Dedifferentiated amniotic fluid mesenchymal stem cell (primary cell): ENCODE results near the gene ARMC5.
"Not testable (repeated sequence)": the region's sequence is repeated elsewhere in the genome, so short reads cannot be mapped to it uniquely, and the experiment has no call there.

Experiments used
- DNase-seq: peaks from one replicate; pipeline ENCODE4 v3.0.0-alpha.2; 2016; ENCODE audit errors: extremely low spot score

The ARMC5 gene

GRCh38 chr16:31496670-31497069 lies 37.4 kb downstream of the ARMC5 start:
- DNase-seq: no peak

DNA sequence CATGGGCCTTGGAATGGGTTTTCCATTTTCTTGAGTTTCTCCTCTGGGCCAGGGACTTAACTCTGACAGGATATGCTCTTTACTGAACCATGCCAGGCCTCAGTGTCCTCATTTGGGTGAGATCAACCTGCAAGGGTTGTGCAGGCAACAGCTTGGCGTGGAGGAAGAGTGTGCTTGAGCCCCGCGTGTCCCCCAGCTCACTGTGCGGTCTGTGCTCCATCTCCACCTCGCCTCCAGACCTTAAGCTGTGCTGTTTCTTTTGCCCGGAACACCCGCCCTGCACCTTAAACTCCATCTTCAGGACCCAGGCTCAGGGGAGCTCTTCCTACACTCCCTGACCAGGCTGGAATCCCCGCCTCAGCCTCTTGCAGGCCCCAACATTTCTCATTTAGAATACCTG lies 39.2 kb downstream of the ARMC5 start:
- no peak for DNase-seq

DNA sequence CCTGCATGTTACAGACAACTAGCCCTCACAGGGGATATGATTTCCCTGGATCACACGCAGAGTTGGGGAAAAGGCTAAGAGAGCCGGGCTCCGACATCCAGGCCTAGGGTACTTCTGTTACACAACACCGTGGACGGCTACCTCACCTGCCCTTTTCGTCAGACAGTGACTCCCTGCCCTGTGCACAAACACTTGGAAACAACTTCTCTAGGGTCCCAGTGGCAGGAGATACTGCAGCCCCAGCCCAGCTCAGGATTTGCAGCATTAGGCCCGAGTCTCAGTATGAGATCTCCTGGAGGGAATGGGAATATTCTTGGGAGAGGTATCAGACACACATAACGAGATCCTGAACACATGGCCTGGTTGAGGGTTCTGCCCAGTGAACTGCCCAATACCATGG lies 40.6 kb downstream of the ARMC5 start:
- DNase-seq: no peak

GRCh38 chr16:31501226-31501965 lies 42.1 kb downstream of the ARMC5 start:
- DNase-seq: no peak

DNA sequence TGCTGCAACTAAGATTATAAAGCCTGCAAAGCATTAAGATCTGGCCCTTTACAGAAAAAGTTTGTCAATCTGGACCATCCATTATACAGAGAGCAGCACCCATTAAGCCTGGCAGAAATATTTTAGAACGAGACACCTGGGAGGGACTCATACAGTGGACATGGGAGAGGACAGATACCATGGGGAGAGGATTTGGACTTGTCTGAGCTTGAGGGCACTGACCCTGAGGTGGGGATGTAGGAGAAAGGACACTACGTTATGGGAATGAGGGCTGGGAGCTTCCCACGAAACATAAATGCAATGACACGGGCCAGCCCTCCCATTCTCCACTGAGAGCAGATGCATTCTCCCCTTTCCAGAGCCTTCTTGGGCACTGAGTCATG lies 42.7 kb downstream of the ARMC5 start:
- DNase-seq: no peak

GRCh38 chr16:31502981-31503380 lies 43.7 kb downstream of the ARMC5 start:
- DNase-seq: peak; percentile 23

- not testable (repeated sequence) for DNase-seq
These were observed 44.3 kb downstream of the ARMC5 start for GRCh38 chr16:31503555-31503954.

- no peak for DNase-seq
These were observed 44.9 kb downstream of the ARMC5 start for GRCh38 chr16:31504159-31504558.

- DNase-seq: no peak
These were observed 46.2 kb downstream of the ARMC5 start for GRCh38 chr16:31505483-31505882.

DNA sequence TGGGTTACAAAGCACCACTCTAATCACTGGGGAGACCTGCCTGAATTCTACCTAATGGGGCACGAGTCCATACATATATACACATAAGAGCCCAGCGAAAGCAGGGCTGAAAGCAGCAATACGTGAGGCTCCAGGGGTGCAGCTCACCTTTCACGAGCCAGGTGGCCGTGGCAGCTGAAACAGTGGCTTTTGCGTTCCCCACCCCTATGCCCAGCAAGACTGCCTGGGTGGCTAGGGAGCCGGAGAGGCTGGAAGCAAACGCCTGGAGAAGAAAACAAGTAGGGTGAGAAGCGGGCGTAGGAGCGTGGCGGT lies 48.3 kb downstream of the ARMC5 start:
- DNase-seq: no peak

DNA sequence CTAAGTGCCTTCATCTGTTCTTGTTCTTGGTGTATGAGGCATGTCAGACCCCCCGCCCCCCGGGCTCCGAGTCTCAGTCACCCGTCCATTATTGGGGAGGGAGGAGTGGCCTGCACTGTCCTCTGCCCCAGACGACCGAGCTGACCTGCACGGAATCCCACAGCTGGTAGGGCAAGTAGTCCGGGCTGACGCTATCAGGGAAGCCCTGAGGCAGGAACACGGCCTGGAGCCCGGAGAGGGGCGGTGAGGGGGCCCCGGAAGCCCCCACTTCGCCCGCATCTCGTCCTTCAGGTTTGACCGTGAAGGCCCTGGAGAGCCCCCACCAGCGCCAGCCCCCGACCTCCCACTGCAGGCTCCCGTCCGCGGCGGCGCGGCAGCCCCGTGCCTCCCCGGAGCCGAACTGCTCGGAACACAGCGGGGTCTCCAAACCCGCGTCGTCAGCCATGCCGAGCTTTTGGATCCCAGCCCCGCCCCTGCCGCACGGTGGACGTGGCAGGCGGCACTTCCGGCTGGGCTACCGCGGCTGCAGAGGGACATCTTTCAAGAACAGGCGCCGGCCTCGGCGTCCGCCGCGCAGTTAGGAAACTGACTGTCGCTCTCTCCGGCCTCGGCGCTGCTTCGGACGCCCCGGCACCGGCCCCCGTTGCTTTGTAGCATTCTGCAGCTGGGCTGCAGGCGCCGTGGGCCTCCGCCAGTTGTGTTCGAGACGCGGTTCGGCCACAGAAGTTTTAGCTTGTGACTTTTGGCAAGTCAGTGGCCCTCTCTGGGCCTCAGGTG lies 48.8 kb downstream of the ARMC5 start, which contains the start of gene RUSF1:
Gene RUSF1 (minus strand): TSS at position 463 of the 777 bp plus-strand sequence. CDS start 18 bp downstream, at position 445.
- peak; percentile 76 for DNase-seq

DNA sequence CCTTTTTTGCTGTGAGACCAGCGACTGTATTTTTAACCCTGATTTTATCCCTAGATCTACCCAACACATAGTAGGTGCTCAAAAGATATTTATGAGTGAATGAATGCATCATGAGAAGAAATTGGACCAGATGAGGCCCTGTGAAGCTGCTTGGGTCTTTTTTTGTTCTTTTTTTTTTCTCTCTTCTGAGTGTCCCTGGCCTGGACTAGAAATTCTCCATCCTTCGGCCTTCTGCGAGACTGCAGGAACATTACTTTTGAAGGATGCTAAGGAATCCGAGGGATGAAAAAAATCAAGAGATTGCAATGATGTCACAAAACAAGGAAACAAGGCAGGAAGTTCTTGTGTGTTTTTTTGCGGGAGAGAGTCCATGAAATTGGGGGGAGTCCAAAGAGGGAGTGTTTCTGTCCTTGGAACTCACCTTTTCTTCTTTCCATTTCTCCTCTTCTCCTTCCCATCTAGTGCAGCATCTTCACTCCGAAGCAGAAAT lies 49.5 kb downstream of the ARMC5 start:
- peak; percentile 21 for DNase-seq

GRCh38 chr16:31513126-31513525 lies 53.8 kb downstream of the ARMC5 start:
- DNase-seq: peak; percentile 83

DNA sequence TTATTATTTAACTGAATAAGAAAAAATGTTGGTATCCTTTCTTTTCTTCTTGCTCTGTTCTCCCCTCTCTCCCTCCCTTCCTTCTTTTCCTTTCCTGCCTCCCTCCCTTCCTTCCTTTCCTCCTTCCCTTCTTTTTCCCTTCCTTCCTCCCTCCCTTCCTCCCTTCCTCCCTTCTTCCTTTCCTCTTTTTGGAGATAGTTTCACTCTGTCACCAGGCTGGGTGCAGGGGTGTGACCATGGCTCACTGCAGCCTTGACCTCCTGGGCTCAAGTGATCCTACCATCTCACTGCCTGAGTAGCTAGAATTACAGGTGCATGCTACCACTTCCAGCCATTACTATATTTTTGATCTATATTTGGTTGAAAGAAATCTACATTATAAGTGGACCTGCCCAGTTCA lies 54.6 kb downstream of the ARMC5 start:
- DNase-seq: no peak
